HPDE6-E6E7 (cell line): Measurements from ENCODE around the gene MMP2.
A peak's percentile ranks its signal among the peaks of the same experiment; 100 is the strongest.

Experiments
- DNase-seq: peaks from one replicate; pipeline ENCODE4 v3.0.0; 2011; ENCODE audit warnings: missing footprints; ENCODE audit errors: extremely low spot score

Gene MMP2

DNA sequence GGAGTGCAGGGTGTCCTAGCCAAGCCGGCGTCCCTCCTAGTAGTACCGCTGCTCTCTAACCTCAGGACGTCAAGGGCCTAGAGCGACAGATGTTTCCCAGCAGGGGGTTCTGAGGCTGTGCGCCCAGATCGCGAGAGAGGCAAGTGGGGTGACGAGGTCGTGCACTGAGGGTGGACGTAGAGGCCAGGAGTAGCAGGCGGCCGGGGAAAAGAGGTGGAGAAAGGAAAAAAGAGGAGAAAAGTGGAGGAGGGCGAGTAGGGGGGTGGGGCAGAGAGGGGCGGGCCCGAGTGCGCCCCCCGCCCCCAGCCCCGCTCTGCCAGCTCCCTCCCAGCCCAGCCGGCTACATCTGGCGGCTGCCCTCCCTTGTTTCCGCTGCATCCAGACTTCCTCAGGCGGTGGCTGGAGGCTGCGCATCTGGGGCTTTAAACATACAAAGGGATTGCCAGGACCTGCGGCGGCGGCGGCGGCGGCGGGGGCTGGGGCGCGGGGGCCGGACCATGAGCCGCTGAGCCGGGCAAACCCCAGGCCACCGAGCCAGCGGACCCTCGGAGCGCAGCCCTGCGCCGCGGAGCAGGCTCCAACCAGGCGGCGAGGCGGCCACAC, at the start of gene MMP2:
Gene MMP2, plus strand, starts transcription at position 372 of the 603 bp plus-strand sequence. CDS start 282 bp downstream, outside the sequence.
- no peak for DNase-seq

DNA sequence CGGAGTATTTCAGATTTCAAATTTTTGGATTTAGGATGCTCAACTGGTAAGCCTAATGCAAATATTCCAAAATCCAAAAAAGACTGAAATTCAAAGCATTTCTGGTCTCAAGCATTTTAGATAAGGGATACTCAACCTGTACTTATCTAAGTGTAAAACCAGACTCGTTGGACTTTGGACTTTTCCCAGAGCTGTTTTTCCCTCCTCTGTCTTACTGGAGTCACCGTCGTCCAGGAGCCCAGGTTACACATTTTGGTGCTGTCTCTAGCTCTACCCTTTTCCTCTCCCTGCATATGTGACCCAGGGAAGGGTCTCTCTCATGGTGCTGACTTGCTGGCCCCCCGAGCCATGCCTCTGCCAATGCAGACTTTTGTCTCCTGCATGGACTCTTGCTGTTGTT, 46.0 kb upstream of the MMP2 start:
- DNase-seq, result no peak

DNA sequence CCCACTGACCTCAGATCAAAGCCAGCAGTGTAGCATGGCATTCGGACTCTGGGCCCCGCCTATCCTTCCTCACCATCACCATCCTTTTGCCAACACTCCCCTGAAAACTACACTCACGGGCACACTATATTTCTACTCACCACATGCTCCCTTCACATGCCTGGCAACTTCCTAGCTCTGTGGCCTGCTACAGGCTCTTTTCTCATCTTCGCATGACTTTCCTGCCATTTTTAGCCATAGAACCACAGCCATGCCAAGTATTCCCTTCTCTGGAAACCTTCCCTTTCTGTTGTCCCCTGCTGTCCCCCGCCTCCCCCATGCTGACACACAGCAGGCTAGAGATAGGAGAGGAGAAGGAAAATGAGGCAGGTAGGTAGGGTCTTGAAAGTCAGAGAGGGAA, 45.5 kb upstream of the MMP2 start:
- DNase-seq, result no peak

DNA sequence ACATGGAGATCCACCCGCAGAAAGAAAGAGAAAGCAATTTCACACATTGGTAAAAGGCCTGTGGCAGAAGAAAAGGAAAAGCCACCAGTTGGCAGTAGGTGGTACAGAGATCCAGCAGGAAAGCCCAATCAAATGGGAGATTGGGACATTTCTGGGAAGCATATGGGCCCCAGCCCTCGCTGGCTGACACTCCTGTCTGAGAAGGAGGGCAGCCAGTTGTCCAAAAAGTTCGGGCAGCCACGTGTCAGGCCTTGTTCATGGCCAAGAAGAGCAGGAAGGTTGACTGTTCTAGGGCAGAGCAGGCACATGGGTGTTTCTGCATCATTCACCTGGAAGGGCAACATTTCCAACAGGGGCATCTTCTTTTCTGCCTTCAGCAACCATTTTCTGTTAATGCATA, 45.0 kb upstream of the MMP2 start:
- no peak for DNase-seq

DNA sequence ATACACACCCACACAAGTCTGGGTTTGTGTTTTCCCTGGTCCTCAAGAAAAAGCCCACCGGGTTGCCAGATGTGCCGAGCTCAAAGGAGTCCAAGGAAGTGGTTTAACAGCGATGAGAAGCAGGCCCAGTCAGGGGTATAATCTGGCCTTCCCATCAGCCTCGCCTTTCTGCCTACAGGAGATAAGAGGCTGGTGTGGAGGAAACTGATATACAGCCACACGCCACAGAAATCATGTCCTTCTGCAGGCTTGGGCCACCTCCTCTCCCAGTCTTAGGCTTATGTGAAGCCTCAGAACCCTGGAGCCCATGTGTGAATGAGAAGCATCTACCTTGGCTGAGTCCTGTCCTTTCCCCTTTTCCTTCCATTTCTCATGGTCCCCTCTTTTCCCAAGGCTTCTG, 43.6 kb upstream of the MMP2 start:
- no peak for DNase-seq

DNA sequence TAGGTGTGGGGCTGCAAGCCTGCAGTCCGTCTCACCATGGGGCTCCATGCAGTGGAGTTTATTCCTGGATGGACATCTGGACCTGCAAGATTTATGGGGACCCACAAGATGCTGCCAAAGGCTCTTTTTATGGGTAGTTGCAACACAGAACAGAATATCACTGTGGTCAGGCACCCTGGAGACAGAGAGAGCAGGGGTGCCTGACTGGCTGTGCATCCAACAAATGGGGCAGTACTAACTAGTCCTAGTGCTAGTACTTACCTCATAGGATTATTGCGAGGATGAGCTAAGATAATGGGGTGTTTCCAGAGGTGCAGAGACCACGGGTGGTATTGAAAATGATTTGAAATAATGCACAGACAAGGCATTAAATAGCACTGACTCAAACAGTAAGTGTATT, 42.4 kb upstream of the MMP2 start:
- DNase-seq, result no peak

DNA sequence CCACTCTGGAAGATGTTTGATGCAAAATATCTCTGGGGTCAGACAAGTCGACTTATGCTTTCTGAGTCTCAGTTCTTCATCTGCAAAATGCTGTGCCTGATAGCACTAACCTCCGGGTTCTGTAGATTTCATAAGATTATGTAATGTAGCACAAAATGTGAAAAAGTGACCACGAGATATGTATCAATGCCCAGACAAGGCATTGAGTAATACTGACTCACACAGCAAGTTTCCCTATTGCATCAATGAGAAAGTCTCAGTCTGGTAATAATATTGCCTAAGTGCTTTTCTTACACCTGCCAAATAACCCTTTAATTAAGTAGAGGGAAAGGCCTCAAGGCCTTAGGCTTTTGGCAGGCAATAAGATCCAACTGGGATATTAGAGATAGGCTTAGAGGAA, 41.4 kb upstream of the MMP2 start:
- peak; percentile 26 for DNase-seq

DNA sequence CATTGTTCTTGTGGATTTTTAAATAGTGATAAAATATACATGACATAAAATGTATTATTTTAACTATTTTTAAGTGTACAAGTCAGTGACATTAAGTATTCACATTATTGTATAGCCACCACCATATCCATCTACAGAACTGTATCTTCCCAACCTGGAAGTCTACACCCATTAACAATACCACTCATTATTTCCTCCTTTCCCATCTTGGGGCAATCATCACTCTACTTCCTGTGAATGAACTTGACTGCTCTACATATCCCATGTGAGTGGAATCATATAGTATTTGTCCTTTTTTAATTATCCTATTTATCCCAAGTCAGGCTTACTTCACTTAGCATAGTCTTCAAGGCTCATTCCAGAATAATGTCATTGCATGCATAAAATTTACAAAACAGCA, 40.7 kb upstream of the MMP2 start:
- no peak for DNase-seq

DNA sequence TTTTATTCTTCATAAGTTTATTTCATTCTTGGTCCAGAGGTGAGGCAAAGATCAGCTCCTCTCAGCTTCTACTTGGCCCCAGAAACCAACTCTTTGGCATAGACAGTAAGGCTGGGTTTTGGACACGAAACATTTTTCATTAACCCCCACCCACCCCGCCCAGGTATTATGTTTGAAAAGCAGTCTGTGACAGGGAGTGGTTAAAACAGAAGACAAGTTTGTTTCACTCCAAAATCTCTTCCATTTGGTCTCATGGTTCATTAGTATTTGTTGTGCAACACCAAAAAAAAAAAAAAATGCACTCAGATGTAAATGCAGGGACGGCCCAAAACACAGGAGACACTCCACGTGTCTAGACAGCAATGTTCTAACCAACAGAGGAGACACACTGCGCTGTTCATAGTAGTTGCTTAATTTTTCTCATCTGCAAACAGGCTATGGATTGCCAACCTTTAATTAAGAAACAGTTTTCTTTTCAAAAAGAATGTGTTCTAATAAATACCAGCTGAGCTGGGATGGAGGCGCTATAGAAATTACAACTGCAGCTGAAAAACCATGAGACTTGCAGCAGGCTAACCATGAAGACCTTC, 39.8 kb upstream of the MMP2 start:
- DNase-seq, result no peak

DNA sequence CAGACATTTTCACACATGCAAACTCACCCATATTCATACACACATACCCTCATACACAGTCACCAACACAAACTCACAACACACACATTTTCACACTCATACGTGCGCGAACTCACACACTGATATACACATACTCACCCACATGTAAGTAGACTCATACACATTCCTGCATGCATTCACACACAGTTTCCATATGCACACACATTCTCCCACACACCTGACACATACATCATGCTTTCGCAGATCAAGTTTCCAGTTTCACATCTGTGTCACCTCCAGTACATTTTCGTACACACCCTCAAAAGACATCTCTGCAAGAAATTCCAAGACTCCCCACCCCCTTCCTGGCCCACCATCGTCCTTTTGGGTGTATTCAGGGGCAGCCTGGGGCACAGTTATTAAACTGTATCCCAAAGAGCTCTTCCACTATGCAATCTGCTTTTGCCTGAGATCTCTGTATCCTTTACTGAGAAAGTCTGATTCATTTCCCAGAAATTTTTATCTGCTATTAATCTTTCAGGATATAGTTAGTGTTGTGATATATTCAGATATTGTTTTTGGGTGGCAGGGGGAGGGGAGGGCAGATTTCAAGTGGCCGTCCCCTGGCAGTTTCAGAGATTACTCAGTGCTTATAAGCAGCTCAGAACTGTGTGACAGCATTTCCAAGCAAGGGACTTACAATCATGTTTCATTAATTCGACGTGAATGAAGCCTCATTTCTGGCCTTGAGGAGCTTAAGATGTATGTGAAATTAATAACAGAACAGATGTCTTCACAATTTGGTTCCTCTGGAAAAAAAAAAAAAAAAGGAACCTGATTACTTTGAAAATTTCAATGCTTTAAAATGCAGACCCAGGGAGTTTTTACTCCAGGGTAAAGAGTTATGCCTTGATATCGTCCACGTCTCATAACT, 35.3 kb upstream of the MMP2 start:
- DNase-seq, result no peak

DNA sequence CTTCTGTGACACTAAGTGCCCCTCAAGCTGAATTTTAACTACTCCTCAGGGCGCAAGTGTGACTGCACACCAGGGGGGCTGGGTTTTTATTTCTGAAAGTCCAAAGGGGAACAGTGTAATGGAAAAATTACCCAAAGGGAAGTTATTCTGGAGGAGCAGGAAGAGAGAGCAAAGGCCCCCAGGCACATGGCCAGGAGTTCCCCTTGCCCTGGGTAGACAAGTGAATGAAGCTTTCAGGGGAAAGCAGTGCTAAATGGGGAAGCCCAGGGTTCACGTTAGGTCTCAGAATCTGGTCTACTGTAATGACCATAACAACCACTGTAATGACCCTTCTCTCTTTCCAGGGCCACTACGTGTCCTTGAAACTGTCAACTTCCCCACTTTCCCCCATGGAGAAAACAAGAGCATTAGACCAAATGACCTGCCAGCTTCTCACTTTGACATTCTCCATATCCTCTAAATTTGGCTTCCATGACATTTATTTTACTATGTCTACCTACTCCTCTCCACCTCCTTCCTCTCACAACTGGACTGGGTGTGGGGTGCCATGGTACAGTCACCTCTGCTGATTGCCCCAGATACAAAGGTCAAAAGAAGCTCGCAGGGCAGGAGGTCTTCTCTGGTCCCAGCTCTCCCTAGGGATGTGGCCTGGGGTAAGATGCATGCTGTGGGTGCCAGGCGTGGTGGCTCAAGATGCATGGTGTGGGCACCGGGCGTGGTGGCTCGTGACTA, 34.1 kb upstream of the MMP2 start:
- DNase-seq, result no peak

DNA sequence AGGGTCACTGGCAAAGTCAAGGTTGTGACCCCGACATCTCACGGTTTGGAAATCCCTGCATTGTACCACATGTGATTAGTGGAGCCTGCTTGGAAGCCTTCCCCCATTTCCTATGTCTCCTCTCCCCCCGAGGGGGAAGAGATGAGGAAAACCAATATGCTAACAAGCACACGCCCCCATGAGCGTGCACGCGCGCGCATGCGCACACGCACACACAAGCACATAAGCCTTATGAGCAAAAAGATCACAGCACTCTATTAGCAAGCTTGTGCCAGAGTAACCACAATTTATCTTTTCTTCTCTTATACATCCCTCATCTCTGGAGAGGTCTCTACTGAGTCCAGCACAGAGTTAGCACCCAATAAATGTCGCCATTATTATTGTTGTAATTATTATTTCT, 31.8 kb upstream of the MMP2 start:
- no peak for DNase-seq

DNA sequence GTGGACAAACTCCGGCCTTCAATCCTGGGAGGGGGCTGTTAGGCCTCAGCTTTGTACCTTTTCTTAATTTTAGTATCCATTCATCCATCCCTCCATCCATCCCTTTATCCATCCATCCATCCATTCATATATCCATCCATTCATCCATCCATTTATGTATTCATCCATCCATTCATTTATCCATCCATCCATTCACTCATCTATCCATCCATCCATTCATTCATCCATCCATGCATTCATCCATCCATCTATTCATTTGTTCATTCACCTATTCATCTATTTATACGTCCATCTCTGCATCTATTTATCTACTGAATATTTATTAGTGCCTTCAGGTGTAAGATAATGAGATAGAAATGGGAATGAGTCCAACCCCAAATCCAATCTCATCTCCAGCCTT, 26.0 kb upstream of the MMP2 start:
- DNase-seq, result no peak

DNA sequence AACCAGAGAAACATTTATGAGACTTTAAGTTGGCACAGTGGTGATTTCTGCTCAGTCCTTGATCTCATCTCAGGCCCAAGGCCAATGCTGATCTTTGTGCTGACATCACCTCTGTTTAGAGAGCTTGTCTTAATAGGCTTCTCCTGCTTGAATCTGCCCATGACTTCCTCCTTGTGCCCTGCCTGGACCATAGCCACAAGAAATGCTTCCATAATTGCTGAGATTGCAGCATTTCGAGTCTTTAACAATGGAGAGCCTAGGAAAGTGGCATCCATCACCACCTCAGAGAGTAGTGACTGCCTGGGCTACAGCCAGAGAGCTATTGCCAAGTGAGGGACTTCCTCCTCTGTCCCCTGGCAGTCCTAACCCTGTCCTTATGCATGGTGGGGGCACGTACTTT, 25.1 kb upstream of the MMP2 start:
- no peak for DNase-seq

DNA sequence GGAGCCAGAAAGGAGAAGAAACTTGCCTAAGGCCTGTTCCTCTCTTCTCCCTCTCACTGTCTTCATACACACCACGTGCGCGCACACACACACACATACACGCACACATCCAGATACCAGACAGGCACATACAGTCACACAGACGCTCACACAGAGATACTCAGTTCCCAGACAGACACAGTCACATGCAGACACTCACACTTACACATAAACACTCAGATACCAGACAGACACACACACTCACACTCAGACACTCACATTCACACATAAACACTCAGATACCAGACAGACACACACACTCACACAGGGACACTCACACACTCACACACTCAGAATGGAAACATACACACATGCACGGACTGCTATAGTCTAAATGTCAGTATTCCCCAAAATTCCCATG, 24.1 kb upstream of the MMP2 start:
- DNase-seq, result no peak

DNA sequence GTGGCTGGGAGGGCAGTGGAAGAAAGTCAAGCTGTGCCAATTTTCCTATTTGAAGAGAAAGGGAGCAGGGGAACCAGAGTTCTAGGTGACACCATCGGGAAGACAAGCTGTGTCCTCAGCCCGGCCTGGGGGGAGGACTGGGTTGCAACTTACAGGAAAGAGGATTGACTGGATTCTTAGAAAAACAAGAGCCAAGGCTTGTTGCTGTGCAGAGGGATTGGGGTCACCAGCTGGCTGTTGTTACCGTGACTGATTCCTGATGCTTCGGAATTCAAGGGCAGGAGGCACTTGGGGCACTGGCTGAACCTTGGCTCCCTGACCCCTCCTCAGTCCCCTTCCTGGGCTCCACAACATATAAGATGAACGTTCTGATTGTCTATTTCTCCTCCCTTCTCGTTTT, 16.8 kb upstream of the MMP2 start:
- DNase-seq, result no peak

DNA sequence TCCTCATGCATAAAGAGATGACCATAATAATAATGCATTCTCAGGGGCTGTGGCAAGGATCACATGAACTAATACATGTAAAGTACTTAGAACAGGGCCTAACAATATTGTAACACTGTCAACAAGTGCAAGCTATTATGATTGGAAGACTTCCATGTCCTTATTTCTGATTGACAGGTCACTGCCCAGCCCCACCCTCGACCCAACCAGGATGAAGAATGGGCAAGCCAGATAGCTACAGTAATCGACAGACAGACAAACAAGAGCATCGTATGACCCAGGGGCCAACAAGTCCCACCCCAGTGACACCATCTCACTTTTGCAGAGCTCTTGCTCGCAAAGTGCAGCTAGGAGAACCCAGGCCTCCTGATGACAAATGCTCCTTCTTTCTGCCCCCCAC, 14.6 kb upstream of the MMP2 start:
- DNase-seq, result no peak

DNA sequence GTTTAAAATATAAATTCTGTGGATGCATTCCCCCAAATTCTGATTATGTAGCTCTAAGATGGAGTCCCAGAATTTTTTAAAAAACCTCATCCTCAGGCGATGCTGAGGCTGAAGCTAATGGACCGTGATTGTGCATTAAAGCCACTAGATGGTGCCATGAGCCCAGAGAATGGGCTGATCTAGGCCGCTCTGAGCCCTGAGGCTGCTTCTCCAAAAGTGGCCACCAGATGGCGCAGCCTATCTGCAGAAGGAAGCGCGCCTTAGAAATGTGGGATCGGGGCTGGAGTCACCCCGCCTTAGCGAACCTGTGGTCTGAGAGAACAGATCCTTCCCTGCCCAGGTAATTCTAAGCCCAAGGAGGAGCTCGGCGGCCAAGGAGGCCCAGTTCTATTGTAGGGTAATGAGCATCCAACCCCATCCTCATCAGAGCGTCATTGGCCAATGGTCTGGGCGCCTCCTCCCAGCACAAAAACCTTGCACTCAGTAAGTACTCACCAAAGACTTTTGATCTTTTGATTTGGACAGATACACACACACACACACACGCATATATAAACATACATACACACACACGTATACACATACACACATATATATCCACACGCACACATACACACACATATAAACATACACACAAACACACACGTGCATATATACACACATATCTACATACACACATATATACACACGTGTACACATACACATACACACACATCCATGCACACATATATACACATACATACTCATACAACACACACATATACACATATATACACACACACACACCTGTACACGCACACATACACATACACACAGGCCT, 13.7 kb upstream of the MMP2 start:
- peak; percentile 76 for DNase-seq

DNA sequence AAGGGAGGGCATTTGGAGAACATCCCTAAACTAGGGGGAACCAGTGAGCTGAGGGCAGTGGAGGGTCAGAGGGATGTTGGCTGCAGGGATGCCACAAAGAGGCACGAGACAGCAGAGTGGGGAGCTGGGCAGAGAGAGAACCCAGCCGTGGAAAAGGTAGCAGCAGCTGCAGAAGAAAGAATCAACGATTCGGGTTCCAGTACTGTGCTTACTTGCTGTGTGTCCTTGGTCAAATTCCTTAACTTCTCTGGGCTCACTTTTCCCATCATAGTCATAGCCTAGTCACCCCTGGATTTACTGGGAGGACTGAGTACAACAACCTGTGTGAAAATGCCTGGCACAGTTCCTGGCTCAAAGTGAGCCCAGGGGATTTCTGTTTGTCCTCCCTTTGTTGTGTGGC, 12.8 kb upstream of the MMP2 start:
- DNase-seq, result no peak

DNA sequence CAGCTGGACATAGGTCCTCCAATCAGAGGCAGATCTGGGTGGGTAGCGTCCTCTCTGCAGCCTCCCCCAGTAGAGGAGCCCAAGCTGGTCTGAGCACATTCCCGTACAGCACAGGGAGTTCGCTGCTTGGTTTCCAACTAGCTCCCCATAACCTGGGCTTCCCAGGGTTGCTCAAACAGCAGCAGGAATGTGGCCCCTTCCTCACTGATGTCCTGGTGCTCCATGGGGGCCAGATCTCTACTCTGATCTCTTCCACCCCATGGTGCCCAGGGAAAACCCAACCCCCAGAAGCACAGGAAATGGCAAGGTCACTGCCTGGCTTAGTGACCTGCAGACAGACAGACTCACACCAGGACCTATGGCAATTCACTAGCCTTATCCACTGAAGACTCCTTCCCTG, 11.1 kb upstream of the MMP2 start:
- DNase-seq, result no peak

DNA sequence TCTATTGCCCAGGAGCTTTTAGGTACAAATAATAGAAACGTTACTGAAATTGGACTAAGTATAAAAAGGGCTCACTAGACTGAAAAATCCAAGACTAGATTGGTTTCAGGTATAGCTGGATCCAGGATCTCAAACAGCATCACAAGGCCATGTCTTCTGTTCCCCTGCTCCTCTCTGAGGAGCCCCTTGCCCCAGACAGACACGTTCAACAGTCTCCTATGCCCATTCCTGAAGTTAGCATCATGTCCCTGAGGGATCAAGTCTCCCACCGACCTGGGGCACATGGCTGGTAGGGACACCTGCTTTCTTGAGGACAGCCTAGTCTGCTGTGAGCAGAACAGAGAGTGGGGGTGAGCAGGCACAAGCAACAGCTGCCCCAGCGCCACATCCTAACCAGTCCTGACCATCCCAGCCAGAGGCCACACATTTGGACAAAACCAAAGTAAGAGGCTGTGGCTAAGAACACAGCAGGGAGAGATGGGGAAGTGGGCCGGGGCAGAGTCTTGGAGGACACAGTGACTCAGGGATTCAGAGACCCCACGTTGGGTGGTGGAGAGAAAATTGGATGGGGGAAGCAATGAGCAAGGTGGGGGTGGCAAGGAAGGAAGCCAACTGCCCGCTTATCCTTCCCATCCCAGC, 10.5 kb upstream of the MMP2 start:
- no peak for DNase-seq
